Fibroblast of lung (primary cell): ENCODE results near the gene SCO2. TPM values are rescaled to one million over a fixed set of nuclear protein-coding genes. Genes with fewer than 3 reads are reported as not detected.

Source experiments
- DNase-seq, 2 donors: peaks; one replicate each; pipeline versions ENCODE4 v3.0.0 to v3.0.0-alpha.2; 2010; ENCODE audit warnings: low read depth in 2 of 2
- H2AFZ ChIP-seq: 2 replicates; pipeline ENCODE4 v1.5.1; 2012; ENCODE audit warnings: low read length, control low read depth, inconsistent platforms
- H3K27ac ChIP-seq: 2 replicates; pipeline ENCODE4 v1.5.1; 2011; ENCODE audit warnings: low read length, control low read depth; ENCODE audit not compliant: insufficient read depth
- H3K27me3 ChIP-seq: 2 replicates; pipeline ENCODE4 v1.5.1; 2011; ENCODE audit warnings: mild to moderate bottlenecking, low read length; ENCODE audit not compliant: control insufficient read depth, insufficient read depth
- H3K36me3 ChIP-seq: 2 replicates; pipeline ENCODE4 v1.5.1; 2011; ENCODE audit warnings: low read length; ENCODE audit not compliant: control insufficient read depth, insufficient read depth
- H3K4me1 ChIP-seq: 2 replicates; pipeline ENCODE4 v1.5.1; 2011; ENCODE audit warnings: low read length; ENCODE audit not compliant: control insufficient read depth, insufficient read depth; ENCODE audit errors: extremely low read depth
- H3K4me2 ChIP-seq: 2 replicates; pipeline ENCODE4 v1.5.1; 2011; ENCODE audit warnings: low read length, control low read depth; ENCODE audit not compliant: insufficient read depth; ENCODE audit errors: extremely low read depth
- H3K4me3 ChIP-seq, 4 experiments: fragments of 200-600 bp in 1 of 4; sonication (generic) in 1 of 4; replicated peaks in 1 of 4; 2 replicates each; pipeline ENCODE4 v1.5.1; 2011 to 2016; ENCODE audit warnings: low read length in 4 of 4, low read depth in 3 of 4, mild to moderate bottlenecking in 3 of 4, control low read depth in 2 of 4, inconsistent platforms in 1 of 4, mixed read lengths in 1 of 4; ENCODE audit not compliant: insufficient read depth in 1 of 4; ENCODE audit errors: control extremely low read depth in 1 of 4
- H3K79me2 ChIP-seq: 2 replicates; pipeline ENCODE4 v1.5.1; 2012; ENCODE audit warnings: mild to moderate bottlenecking, low read length, inconsistent platforms; ENCODE audit not compliant: control insufficient read depth, insufficient read depth
- H3K9ac ChIP-seq: 2 replicates; pipeline ENCODE4 v1.5.1; 2011; ENCODE audit warnings: mild to moderate bottlenecking, low read length, control low read depth; ENCODE audit not compliant: insufficient read depth
- H3K9me3 ChIP-seq: 2 replicates; pipeline ENCODE4 v1.5.1; 2012; ENCODE audit warnings: low read depth, low read length; ENCODE audit not compliant: control insufficient read depth, insufficient read depth
- H4K20me1 ChIP-seq: 2 replicates; pipeline ENCODE4 v1.5.1; 2011; ENCODE audit warnings: low read length; ENCODE audit not compliant: control insufficient read depth, insufficient read depth; ENCODE audit errors: extremely low read depth
- CTCF ChIP-seq, 2 donors: IDR thresholded peaks in 1 of 2; conservative IDR thresholded peaks in 1 of 2; 1 replicate in 1 of 2; 2 replicates in 1 of 2; pipeline ENCODE4 v1.5.1; 2011 to 2012; ENCODE audit warnings: low read length in 2 of 2, control low read depth in 1 of 2, inconsistent platforms in 1 of 2, low read depth in 1 of 2, mild to moderate bottlenecking in 1 of 2
- EZH2 ChIP-seq: IDR thresholded peaks from 2 replicates; pipeline ENCODE4 v1.5.1; 2012; ENCODE audit warnings: low read length, control low read depth, mild to moderate bottlenecking; ENCODE audit errors: missing control alignments
- polyA plus RNA-seq, 2 donors: library from polyadenylated mRNA; depleted of rRNA in 1 of 2; stranded (reverse) in 1 of 2; unstranded in 1 of 2; fragments of >200 nt; gene quantifications; 2 replicates each; pipeline ENCODE4 v1.2.1, GENCODE V29; 2011 to 2012; ENCODE audit warnings: missing spikeins in 1 of 2
- total RNA-seq: library from RNA; depleted of rRNA; stranded (reverse); fragments of >200 nt; gene quantifications from 2 replicates; pipeline ENCODE4 v1.2.1, GENCODE V29; 2014

Gene SCO2
- total and polyA plus RNA-seq, 2 donors (not counting 1 experiment from before 2014, with no cell fraction given) = 0.42 to 3.1 TPM

- Histone ChIP-seq H3K79me2 (no peaks in the 10 kb centered on the region), H3K4me3 (peak overlapping the region in 3 of 4 experiments; percentile 17 to 70 (median 60)), H3K36me3 (no peaks in the 10 kb centered on the region), H3K4me1 (no peaks in the 10 kb centered on the region), H3K4me2 (peak overlapping the region; percentile 25), H4K20me1 (no peaks in the 10 kb centered on the region), H3K9me3 (no peaks in the 10 kb centered on the region), H3K9ac (no peak overlapping the region), H2AFZ (no peak overlapping the region), H3K27me3 (peaks cover 32% of the 10 kb centered on the region), H3K27ac (no peak overlapping the region)
- TF ChIP-seq CTCF (conservative IDR thresholded peaks at IDR 0.05 in 1 of 2, IDR thresholded peaks at IDR 0.05 in 1 of 2; ENCODE audit: low read depth in 1 of 2, low read length in 2 of 2) = no peak
- TF ChIP-seq EZH2 = peak; percentile 86
- DNase-seq = no peak
Measured at GRCh38 chr22:50482107-50483074, 43.0 kb downstream of the SCO2 start.

DNA sequence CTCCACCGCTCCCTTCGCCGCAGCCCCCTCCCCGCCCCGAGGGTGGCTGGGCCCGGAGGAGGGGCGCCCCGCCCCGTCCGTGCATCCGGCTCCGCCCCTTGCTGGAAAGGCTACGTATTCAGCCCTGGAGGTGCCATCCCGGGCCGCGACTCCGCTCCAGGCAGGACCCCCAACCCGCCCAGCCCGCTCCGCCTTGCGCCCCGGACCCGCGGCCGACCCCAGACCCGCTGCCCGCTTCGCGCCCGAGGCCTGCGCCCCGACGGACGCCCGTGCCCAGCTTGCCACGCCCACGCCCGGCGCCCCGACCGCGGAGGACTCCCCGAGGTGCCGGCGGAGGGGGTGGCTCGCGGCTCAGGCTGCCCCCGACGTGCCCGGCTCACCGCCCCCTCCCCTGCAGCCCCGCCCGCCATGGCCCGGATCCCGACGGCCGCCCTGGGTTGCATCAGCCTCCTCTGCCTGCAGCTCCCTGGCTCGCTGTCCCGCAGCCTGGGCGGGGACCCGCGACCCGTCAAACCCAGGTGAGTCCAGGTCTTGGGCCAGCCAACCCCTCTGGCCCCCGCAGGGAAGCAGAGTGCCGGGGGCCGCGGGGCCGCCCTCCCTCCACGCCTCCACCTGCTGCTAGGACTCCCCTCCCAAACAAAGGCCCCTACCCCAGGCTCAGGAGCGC, 43.8 kb downstream of the SCO2 start, which contains the start of gene ADM2:
Gene ADM2 (plus strand): TSS at position 104 of the 667 bp plus-strand sequence. CDS start 305 bp downstream, at position 409.
- no peak within 1 kb of the TSS for H2AFZ ChIP-seq
- DNase-seq = peak in 1 of 2 donors; percentile 31

More for the DNA sequence above, 43.8 kb downstream of the SCO2 start, which contains the start of gene ADM2:
- no peaks in the 10 kb centered on the region for H3K79me2 ChIP-seq
- TF ChIP-seq CTCF (conservative IDR thresholded peaks at IDR 0.05 in 1 of 2, IDR thresholded peaks at IDR 0.05 in 1 of 2; ENCODE audit: low read depth in 1 of 2, low read length in 2 of 2) = no peak
- TF ChIP-seq EZH2 = no peak
- peaks cover 32% of the 10 kb centered on the region for H3K27me3 ChIP-seq
- H3K4me2 ChIP-seq = peak within 1 kb of the TSS; percentile 25
- no peaks in the 10 kb centered on the region for H4K20me1 ChIP-seq
- no peaks in the 10 kb centered on the region for H3K9me3 ChIP-seq
- no peaks in the 10 kb centered on the region for H3K36me3 ChIP-seq
- no peaks in the 10 kb centered on the region for H3K4me1 ChIP-seq
- peak within 1 kb of the TSS in 3 of 4 experiments; percentile 17 to 70 (median 60) for H3K4me3 ChIP-seq
- H3K27ac ChIP-seq = no peak within 1 kb of the TSS
- no peak within 1 kb of the TSS for H3K9ac ChIP-seq
